SK-N-SH (cell line): Measurements from ENCODE around the gene DDX39B. TPM values are rescaled to one million over a fixed set of nuclear protein-coding genes. Genes with fewer than 3 reads are reported as not detected.
A peak's percentile ranks its signal among the peaks of the same experiment; 100 is the strongest.

ENCODE experiments used
- CTCF ChIA-PET: fragments of 300-600, 350-600 bp; formaldehyde crosslinking; extraction: SDS; loops from one replicate; lab custom pipeline; 2021; lab: Yijun Ruan, JAX
- POLR2A ChIA-PET: fragments of 350-600 bp; sonication (Branson Sonifier 250); formaldehyde crosslinking; extraction: SDS; loops from one replicate; lab custom pipeline; 2020; ENCODE audit warnings: antibody characterized with exemption, inconsistent platforms; lab: Yijun Ruan, JAX
- DNase-seq: peaks from one replicate; pipeline ENCODE4 v3.0.0; 2012
- H2AFZ ChIP-seq: fragments of 200-600 bp; sonication (generic); 2 replicates; pipeline ENCODE4 v1.8.1; 2016; ENCODE audit warnings: antibody characterized with exemption, mild to moderate bottlenecking, low read depth
- H3F3A ChIP-seq: fragments of 200-600 bp; sonication (generic); replicated peaks from 2 replicates; pipeline ENCODE3; 2016; ENCODE audit warnings: antibody characterized with exemption, mild to moderate bottlenecking; ENCODE audit not compliant: insufficient read depth
- H3K27ac ChIP-seq, 2 experiments: fragments of 200-500 bp in 1 of 2; fragments of 200-600 bp in 1 of 2; sonication (Bioruptor generic) in 1 of 2; sonication (generic), shearing (Covaris generic) in 1 of 2; 2 replicates each; pipeline versions ENCODE4 v1.5.1 to v1.6.1; 2014 to 2016; ENCODE audit warnings: low read depth in 2 of 2, inconsistent platforms in 1 of 2, low read length in 1 of 2, mild to moderate bottlenecking in 1 of 2, mixed read lengths in 1 of 2
- H3K27me3 ChIP-seq: fragments of 200-600 bp; sonication (generic), shearing (Covaris generic); 2 replicates; pipeline ENCODE4 v1.6.1; 2016; ENCODE audit warnings: mixed run types; ENCODE audit not compliant: insufficient read depth
- H3K36me3 ChIP-seq, 2 experiments: fragments of 200-500 bp in 1 of 2; fragments of 200-600 bp in 1 of 2; sonication (Bioruptor generic) in 1 of 2; sonication (generic) in 1 of 2; replicated peaks in 1 of 2; 2 replicates each; pipeline versions ENCODE3 to v1.5.1; 2014 to 2016; ENCODE audit warnings: low read length in 1 of 2, mild to moderate bottlenecking in 1 of 2; ENCODE audit not compliant: insufficient read depth in 2 of 2, control insufficient read depth in 1 of 2
- H3K4me1 ChIP-seq, 2 experiments: fragments of 200-500 bp in 1 of 2; fragments of 200-600 bp in 1 of 2; sonication (Bioruptor generic) in 1 of 2; sonication (generic), shearing (Covaris generic) in 1 of 2; 2 replicates each; pipeline versions ENCODE4 v1.5.1 to v1.6.1; 2014 to 2016; ENCODE audit warnings: low read depth in 1 of 2, low read length in 1 of 2, mixed run types in 1 of 2; ENCODE audit not compliant: insufficient read depth in 2 of 2, control insufficient read depth in 1 of 2
- H3K4me2 ChIP-seq: fragments of 200-600 bp; sonication (generic), shearing (Covaris generic); 2 replicates; pipeline ENCODE4 v1.6.1; 2017; ENCODE audit warnings: mixed run types
- H3K4me3 ChIP-seq, 2 experiments: fragments of 200-500 bp in 1 of 2; fragments of 200-600 bp in 1 of 2; sonication (Bioruptor generic) in 1 of 2; sonication (generic), shearing (Covaris generic) in 1 of 2; 2 replicates each; pipeline versions ENCODE4 v1.5.1 to v1.8.1; 2014 to 2016; ENCODE audit warnings: low read depth in 2 of 2, inconsistent platforms in 1 of 2, low read length in 1 of 2, mild to moderate bottlenecking in 1 of 2, mixed read lengths in 1 of 2, moderate library complexity in 1 of 2
- H3K79me2 ChIP-seq: fragments of 200-600 bp; sonication (generic); 2 replicates; pipeline ENCODE4 v1.8.1; 2017; ENCODE audit warnings: mild to moderate bottlenecking; ENCODE audit not compliant: insufficient read depth
- H3K9ac ChIP-seq: fragments of 200-600 bp; sonication (generic); 2 replicates; pipeline ENCODE4 v1.6.1; 2017; ENCODE audit warnings: mixed run types
- H3K9me2 ChIP-seq: fragments of 200-600 bp; sonication (generic); 2 replicates; pipeline ENCODE4 v1.6.1; 2017; ENCODE audit warnings: mixed run types
- H3K9me3 ChIP-seq: fragments of 200-600 bp; sonication (generic); 2 replicates; pipeline ENCODE4 v1.6.1; 2017; ENCODE audit warnings: mixed run types, mild to moderate bottlenecking, moderate library complexity
- H4K20me1 ChIP-seq: fragments of 200-600 bp; sonication (generic); 2 replicates; pipeline ENCODE4 v1.6.1; 2017; ENCODE audit warnings: mild to moderate bottlenecking, mixed run types; ENCODE audit not compliant: insufficient read depth
- FOSL2 ChIP-seq: IDR thresholded peaks from 2 replicates; pipeline ENCODE4 v1.4.0; 2012; ENCODE audit warnings: low read depth, mild to moderate bottlenecking, moderate library complexity, borderline replicate concordance
- FOXJ3 ChIP-seq: sonication (generic); formaldehyde crosslinking; IDR thresholded peaks from 2 replicates; pipeline ENCODE4 v1.5.1; 2020; ENCODE audit warnings: mild to moderate bottlenecking, missing genetic modification reagents
- GABPA ChIP-seq: IDR thresholded peaks from 2 replicates; pipeline ENCODE4 v1.4.0; 2012; ENCODE audit warnings: low read depth, mild to moderate bottlenecking
- IRF3 ChIP-seq: fragments of 150-350 bp; IDR thresholded peaks from 2 replicates; pipeline ENCODE4 v1.6.1; 2016; ENCODE audit warnings: mild to moderate bottlenecking, low read depth, low read length
- JUND ChIP-seq: IDR thresholded peaks from 2 replicates; pipeline ENCODE4 v1.4.0; 2012
- NFIC ChIP-seq: IDR thresholded peaks from 2 replicates; pipeline ENCODE4 v1.4.0; 2012; ENCODE audit warnings: borderline replicate concordance
- PBX3 ChIP-seq: IDR thresholded peaks from 2 replicates; pipeline ENCODE4; 2012
- POLR2AphosphoS5 ChIP-seq: IDR thresholded peaks from 2 replicates; pipeline ENCODE4 v1.6.1; 2012; ENCODE audit warnings: low read depth, low read length
- RAD21 ChIP-seq: IDR thresholded peaks from 2 replicates; pipeline ENCODE4 v1.6.1; 2012; ENCODE audit warnings: mild to moderate bottlenecking, low read length
- RCOR1 ChIP-seq: fragments of 150-350 bp; IDR thresholded peaks from 2 replicates; pipeline ENCODE4 v1.6.1; 2017; ENCODE audit warnings: antibody characterized with exemption, low read length
- RFX5 ChIP-seq: IDR thresholded peaks from 2 replicates; pipeline ENCODE4 v1.6.1; 2012; ENCODE audit warnings: mild to moderate bottlenecking, improper control_type of control experiment, low read length
- SIN3A ChIP-seq: IDR thresholded peaks from 2 replicates; pipeline ENCODE4 v1.6.1; 2012; ENCODE audit warnings: low read depth, mild to moderate bottlenecking, low read length, moderate library complexity, borderline replicate concordance
- YY1 ChIP-seq: IDR thresholded peaks from 2 replicates; pipeline ENCODE4 v1.4.0; 2012; ENCODE audit warnings: low read depth, mild to moderate bottlenecking
- ZBTB33 ChIP-seq: IDR thresholded peaks from 2 replicates; pipeline ENCODE4 v1.4.0; 2012; ENCODE audit warnings: low read depth, borderline replicate concordance
- WGBS: methylation state at CpG from one replicate; pipeline ENCODE4 v1.1.6; 2017; ENCODE audit warnings: low lambda C conversion rate; 5-methylcytosine and 5-hydroxymethylcytosine counted together
- polyA plus RNA-seq, 3 experiments: library from polyadenylated mRNA; depleted of rRNA; stranded (reverse); fragments of >200 nt; gene quantifications; 2 replicates each; pipeline ENCODE4 v1.2.3, GENCODE V29; 2012

The DDX39B gene
- polyA plus RNA-seq, 1 of the 3 experiments (the other 2 are of a cell fraction), result 502 TPM

- ChIA-PET POLR2A (no interaction called here), CTCF (interaction anchor here (0.7 to 5.4 kb wide), 5 partner anchors 13 to 144 kb away, joined by 4 to 22 read pairs (median 6); partner anchors contain the start of gene LTB)
- no peak for DNase-seq
Measured at GRCh38 chr6:31567531-31568370, 25.9 kb upstream of the DDX39B start.

GRCh38 chr6:31560697-31561058 is 18.9 kb upstream of the DDX39B start:
- no peaks in the 10 kb centered on the region for H3K27me3 ChIP-seq
- H3K4me2 ChIP-seq, result peak overlapping the region; percentile 66
- H2AFZ ChIP-seq, result no peak overlapping the region
- H3K4me3 ChIP-seq, result no peak overlapping the region
- no peaks in the 10 kb centered on the region for H3K9me2 ChIP-seq
- peak overlapping the region; percentile 43; the same call in 1 of the 2 replicates for H3K9ac ChIP-seq
- peaks cover 0 to 20% of the 10 kb centered on the region in 2 experiments; a peak in 3 of 4 replicates for H3K4me1 ChIP-seq
- H4K20me1 ChIP-seq, result no peaks in the 10 kb centered on the region
- POLR2A ChIA-PET, result no interaction called here
- DNase-seq, result no peak
- H3K9me3 ChIP-seq, result no peaks in the 10 kb centered on the region
- TF ChIP-seq RCOR1 (no peak), JUND (no peak), PBX3 (no peak), SIN3A (no peak), RFX5 (no peak), GABPA (no peak)
- TF ChIP-seq, all 33 proteins: peak for 0
- H3F3A ChIP-seq, result peaks cover 33% of the 10 kb centered on the region
- peaks cover 16 to 26% of the 10 kb centered on the region in 2 experiments for H3K36me3 ChIP-seq
- CTCF ChIA-PET, result interaction anchor here (0.9 to 5.7 kb wide), 4 partner anchors 12 to 38 kb away, joined by 3 to 29 read pairs (median 4); partner anchors contain the start of genes ATP6V1G2 and LTB
- H3K79me2 ChIP-seq, result 0 out of 2 replicates have a peak, but pooled peaks cover 6% of the 10 kb centered on the region
- peak overlapping the region; percentile 14 to 77; a peak in 3 of 4 replicates for H3K27ac ChIP-seq

More at GRCh38 chr6:31567531-31568370, 25.9 kb upstream of the DDX39B start:
- H3K27me3 ChIP-seq, result no peaks in the 10 kb centered on the region
- H4K20me1 ChIP-seq, result no peaks in the 10 kb centered on the region
- no peak overlapping the region for H3K4me3 ChIP-seq
- H3K9me2 ChIP-seq, result no peaks in the 10 kb centered on the region
- peaks cover 0 to 3% of the 10 kb centered on the region in 2 experiments; a peak in 1 of 4 replicates for H3K4me1 ChIP-seq
- TF ChIP-seq POLR2AphosphoS5 (no peak), YY1 (no peak), RAD21 (no peak), ZBTB33 (no peak), NFIC (no peak), IRF3 (no peak), FOSL2 (no peak), FOXJ3 (CRISPR knock-in tag) (no peak)
- TF ChIP-seq, all 33 proteins: peak for 0
- no peaks in the 10 kb centered on the region for H3K36me3 ChIP-seq
- no peaks in the 10 kb centered on the region; the same call in 1 of the 2 replicates for H3K9me3 ChIP-seq
- no peak overlapping the region for H3K9ac ChIP-seq
- H3K27ac ChIP-seq, result no peak overlapping the region
- H3K79me2 ChIP-seq, result no peaks in the 10 kb centered on the region
- H3F3A ChIP-seq, result peaks cover 13% of the 10 kb centered on the region
- no peak overlapping the region for H2AFZ ChIP-seq
- no peak overlapping the region for H3K4me2 ChIP-seq
- 85% methylated on average over 9 of the region's 9 CpGs for WGBS
